Stimulated activated CD4-positive, alpha-beta T cell treated with anti-CD3 and anti-CD28 coated beads, Interleukin-2, amount 100 ng/mL, for 4 hours (primary cell): ENCODE data around the gene CUBN.

Experiments
- DNase-seq: peaks from one replicate; pipeline ENCODE4 v3.0.0-alpha.2; 2020; ENCODE audit warnings: low read depth

CUBN gene

GRCh38 chr10:16987976-16988610 is 141.5 kb downstream of the CUBN start:
- no peak for DNase-seq

- DNase-seq, result no peak
These were observed 142.4 kb downstream of the CUBN start for GRCh38 chr10:16987206-16987621.

- DNase-seq, result no peak
These were observed 143.0 kb downstream of the CUBN start for GRCh38 chr10:16986406-16987205.

GRCh38 chr10:16986082-16986405 is 143.6 kb downstream of the CUBN start:
- DNase-seq, result no peak

- no peak for DNase-seq
These were observed 145.4 kb downstream of the CUBN start for GRCh38 chr10:16984242-16984641.

- DNase-seq, result no peak
These were observed 152.8 kb downstream of the CUBN start for GRCh38 chr10:16976803-16977202.

- no peak for DNase-seq
These were observed 154.4 kb downstream of the CUBN start for GRCh38 chr10:16975188-16975587.

- no peak for DNase-seq
These were observed 161.1 kb downstream of the CUBN start for GRCh38 chr10:16968416-16969041.

GRCh38 chr10:16967866-16968415 is 161.7 kb downstream of the CUBN start:
- no peak for DNase-seq

GRCh38 chr10:16966991-16967865 is 162.4 kb downstream of the CUBN start:
- no peak for DNase-seq

GRCh38 chr10:16965740-16966447 is 163.7 kb downstream of the CUBN start:
- DNase-seq, result no peak

- DNase-seq, result no peak
These were observed 164.3 kb downstream of the CUBN start for GRCh38 chr10:16965344-16965616.

GRCh38 chr10:16964576-16965343 is 164.9 kb downstream of the CUBN start:
- no peak for DNase-seq

- no peak for DNase-seq
These were observed 169.1 kb downstream of the CUBN start for GRCh38 chr10:16960551-16960950.

- no peak for DNase-seq
These were observed 172.6 kb downstream of the CUBN start for GRCh38 chr10:16957038-16957437.

- DNase-seq, result no peak
These were observed 175.2 kb downstream of the CUBN start for GRCh38 chr10:16954280-16955030.

- no peak for DNase-seq
These were observed 176.3 kb downstream of the CUBN start for GRCh38 chr10:16953270-16953669.

- no peak for DNase-seq
These were observed 177.0 kb downstream of the CUBN start for GRCh38 chr10:16952610-16953009.

- DNase-seq, result no peak
These were observed 177.5 kb downstream of the CUBN start for GRCh38 chr10:16952080-16952479.
